PC-9 (cell line): ENCODE data around the gene LARGE1.

ENCODE experiments used
- CTCF ChIP-seq: fragments of 200-600 bp; sonication (generic); conservative IDR thresholded peaks from 2 replicates; pipeline ENCODE4 v1.6.1; 2017; ENCODE audit warnings: mixed run types, antibody characterized with exemption, mild to moderate bottlenecking, moderate library complexity
- EZH2 ChIP-seq: fragments of 200-600 bp; sonication (generic); IDR thresholded peaks from 2 replicates; pipeline ENCODE4 v1.8.0; 2017; ENCODE audit warnings: antibody characterized with exemption, low read depth

GRCh38 chr22:33842006-33842354, 78.3 kb downstream of the LARGE1 start:
- TF ChIP-seq CTCF (no peak), EZH2 (no peak)
